KOPT-K1 (cell line): Measurements from ENCODE around the gene UHMK1.
"Not testable (repeated sequence)": the region's sequence is repeated elsewhere in the genome, so short reads cannot be mapped to it uniquely, and the experiment has no call there.

Source experiments
- H3K27ac ChIP-seq: fragments of 200-600 bp; sonication (generic); 2 replicates; pipeline ENCODE4 v1.5.1; 2016; ENCODE audit warnings: antibody characterized with exemption, mild to moderate bottlenecking, low read depth, low read length; ENCODE audit not compliant: poor library complexity, severe bottlenecking
- H3K36me3 ChIP-seq: fragments of 200-600 bp; sonication (generic); 2 replicates; pipeline ENCODE4 v1.5.1; 2017; ENCODE audit warnings: antibody characterized with exemption, mild to moderate bottlenecking, low read length, moderate library complexity; ENCODE audit not compliant: insufficient read depth
- H3K9me3 ChIP-seq: fragments of 200-600 bp; sonication (generic); 2 replicates; pipeline ENCODE4 v1.5.1; 2017; ENCODE audit warnings: antibody characterized with exemption, low read length, mild to moderate bottlenecking; ENCODE audit not compliant: insufficient read depth, poor library complexity, severe bottlenecking

The UHMK1 gene

GRCh38 chr1:162568802-162569201 is 71.2 kb downstream of the UHMK1 start:
- Histone ChIP-seq H3K36me3 (peaks cover 29% of the 10 kb centered on the region), H3K9me3 (no peaks in the 10 kb centered on the region), H3K27ac (no peak overlapping the region)

GRCh38 chr1:162570718-162571117 is 73.1 kb downstream of the UHMK1 start:
- H3K36me3 ChIP-seq: peaks cover 29% of the 10 kb centered on the region
- no peak overlapping the region for H3K27ac ChIP-seq
- H3K9me3 ChIP-seq: no peaks in the 10 kb centered on the region

GRCh38 chr1:162571121-162571520 is 73.5 kb downstream of the UHMK1 start:
- H3K9me3 ChIP-seq, H3K27ac ChIP-seq: not testable (repeated sequence)
- peaks cover 29% of the 10 kb centered on the region for H3K36me3 ChIP-seq

GRCh38 chr1:162571696-162572095 is 74.1 kb downstream of the UHMK1 start:
- Histone ChIP-seq H3K9me3 (no peaks in the 10 kb centered on the region), H3K27ac (no peak overlapping the region), H3K36me3 (peaks cover 26% of the 10 kb centered on the region)

- H3K36me3 ChIP-seq: peaks cover 15% of the 10 kb centered on the region
- no peaks in the 10 kb centered on the region for H3K9me3 ChIP-seq
- no peak overlapping the region for H3K27ac ChIP-seq
Measured at GRCh38 chr1:162573136-162573535, 75.5 kb downstream of the UHMK1 start.

GRCh38 chr1:162578071-162578700 is 80.6 kb downstream of the UHMK1 start:
- H3K9me3 ChIP-seq: no peaks in the 10 kb centered on the region
- peaks cover 27% of the 10 kb centered on the region for H3K36me3 ChIP-seq
- no peak overlapping the region for H3K27ac ChIP-seq

- H3K9me3 ChIP-seq: no peaks in the 10 kb centered on the region
- H3K27ac ChIP-seq: no peak overlapping the region
- peaks cover 27% of the 10 kb centered on the region for H3K36me3 ChIP-seq
Measured at GRCh38 chr1:162578936-162579335, 81.3 kb downstream of the UHMK1 start.
